ENCODE data around the gene SLC25A51.

DNA sequence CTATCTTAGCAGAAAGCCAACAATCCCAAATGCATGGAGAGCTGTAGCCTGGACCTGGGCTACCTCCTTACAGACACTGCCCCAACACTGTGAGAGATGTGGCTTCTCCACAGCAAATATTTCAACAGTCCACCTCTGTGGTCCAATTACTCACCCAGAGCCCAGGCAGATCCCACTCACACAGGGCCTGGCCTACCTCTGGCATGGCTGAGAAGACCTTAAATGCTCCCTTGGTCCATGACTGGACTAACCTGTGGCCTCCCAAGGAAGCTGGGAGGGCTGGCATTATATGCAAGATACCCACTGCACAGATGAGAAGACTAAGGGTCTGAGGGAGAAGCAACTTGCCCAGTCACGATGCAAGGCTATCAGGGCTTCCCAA, 22.8 kb upstream of the SLC25A51 start:
- TF ChIP-seq CEBPB (IDR thresholded peaks at IDR 0.05): no peak
- no peak for TF ChIP-seq ZBTB7A (IDR thresholded peaks at IDR 0.05; ENCODE audit: low read depth)
- TF ChIP-seq EGR1 (IDR thresholded peaks at IDR 0.05): no peak
- TF ChIP-seq TAF1 (IDR thresholded peaks at IDR 0.05; ENCODE audit: low read depth): no peak
- no peak for TF ChIP-seq RAD21 (IDR thresholded peaks at IDR 0.05; ENCODE audit: low read depth)
